ENCODE results near the gene ASPN. TPM values are rescaled to one million over a fixed set of nuclear protein-coding genes. Genes with fewer than 3 reads are reported as not detected.

ASPN gene
- total and polyA plus RNA-seq, 2 experiments from 2014 or later, result 0.82 TPM; not detected in 1

- no peak for TF ChIP-seq ETS1 (IDR thresholded peaks at IDR 0.05)
- TF ChIP-seq CREB1 (CRISPR knock-in tag; IDR thresholded peaks at IDR 0.05; ENCODE audit: low read depth), result no peak
- no peak for TF ChIP-seq STAT1 (IDR thresholded peaks at IDR 0.05; ENCODE audit: unreplicated experiment)
- TF ChIP-seq REST (IDR thresholded peaks at IDR 0.05; ENCODE audit: unreplicated experiment), result no peak
- TF ChIP-seq ZNF331 (CRISPR knock-in tag; IDR thresholded peaks at IDR 0.05; ENCODE audit: low read depth), result no peak
- TF ChIP-seq EZH2 (IDR thresholded peaks at IDR 0.05; ENCODE audit: low read depth, unreplicated experiment), result no peak
- no peak for TF ChIP-seq JUNB (IDR thresholded peaks at IDR 0.05; ENCODE audit: unreplicated experiment)
- TF ChIP-seq EZH2phosphoT487 (IDR thresholded peaks at IDR 0.05; ENCODE audit: unreplicated experiment), result no peak
- TF ChIP-seq NANOG (IDR thresholded peaks at IDR 0.05; ENCODE audit: borderline replicate concordance), result no peak
Measured at GRCh38 chr9:92432972-92433548, 49.2 kb downstream of the ASPN start (continued).

GRCh38 chr9:92432350-92432749, 50.0 kb downstream of the ASPN start:
- ATAC-seq (no peak), DNase-seq (ENCODE audit: low spot score) (no peak)
- Histone ChIP-seq H4K20me1 (replicated peaks; ENCODE audit: insufficient read depth) (no peaks in the 10 kb centered on the region), H3K27ac (ENCODE audit: low read depth) (no peak overlapping the region), H3K27me3 (ENCODE audit: insufficient read depth) (no peaks in the 10 kb centered on the region), H3K4me2 (no peak overlapping the region), H3K9me2 (ENCODE audit: insufficient read depth) (no peaks in the 10 kb centered on the region), H2AFZ (no peak overlapping the region), H3K4me3 (no peak overlapping the region), H3F3A (replicated peaks; ENCODE audit: low read depth) (no peaks in the 10 kb centered on the region), H3K4me1 (ENCODE audit: insufficient read depth) (no peaks in the 10 kb centered on the region), H3K79me2 (replicated peaks; ENCODE audit: insufficient read depth) (no peaks in the 10 kb centered on the region), H3K36me3 (ENCODE audit: insufficient read depth) (no peaks in the 10 kb centered on the region)
- Mint-ChIP-seq H3K4me3 (no peak overlapping the region), H3K27me3 (ENCODE audit: insufficient read depth, low read depth, poor library complexity) (no peaks in the 10 kb centered on the region), H3K9me3 (no peaks in the 10 kb centered on the region), H3K4me1 (no peaks in the 10 kb centered on the region), H3K36me3 (ENCODE audit: low read depth) (no peaks in the 10 kb centered on the region), H3K27ac (no peak overlapping the region)
- no peak for TF ChIP-seq REST (IDR thresholded peaks at IDR 0.05; ENCODE audit: unreplicated experiment)
- no peak for TF ChIP-seq CREB1 (CRISPR knock-in tag; IDR thresholded peaks at IDR 0.05; ENCODE audit: low read depth)
- TF ChIP-seq CTCF (conservative IDR thresholded peaks at IDR 0.05; ENCODE audit: low read depth in 2 of 2), result no peak
- TF ChIP-seq EZH2 (IDR thresholded peaks at IDR 0.05; ENCODE audit: low read depth, unreplicated experiment), result no peak
- TF ChIP-seq ETS1 (IDR thresholded peaks at IDR 0.05), result no peak
- TF ChIP-seq EZH2phosphoT487 (IDR thresholded peaks at IDR 0.05; ENCODE audit: unreplicated experiment), result no peak
- TF ChIP-seq POLR2AphosphoS5 (IDR thresholded peaks at IDR 0.05; ENCODE audit: low read depth), result no peak
- no peak for TF ChIP-seq ZNF331 (CRISPR knock-in tag; IDR thresholded peaks at IDR 0.05; ENCODE audit: low read depth)

Measured in GM23338 (cell line).